NCI-H1436 treated with DMSO at 0.1 percent for 48 hours (cell line): ENCODE measurements around the gene PCDHGC3.
"Not testable (repeated sequence)": the region's sequence is repeated elsewhere in the genome, so short reads cannot be mapped to it uniquely, and the experiment has no call there.

Experiments used
- DNase-seq: peaks from one replicate; lab custom pipeline; 2025; lab: John Stamatoyannopoulos, UW

The PCDHGC3 gene

DNA sequence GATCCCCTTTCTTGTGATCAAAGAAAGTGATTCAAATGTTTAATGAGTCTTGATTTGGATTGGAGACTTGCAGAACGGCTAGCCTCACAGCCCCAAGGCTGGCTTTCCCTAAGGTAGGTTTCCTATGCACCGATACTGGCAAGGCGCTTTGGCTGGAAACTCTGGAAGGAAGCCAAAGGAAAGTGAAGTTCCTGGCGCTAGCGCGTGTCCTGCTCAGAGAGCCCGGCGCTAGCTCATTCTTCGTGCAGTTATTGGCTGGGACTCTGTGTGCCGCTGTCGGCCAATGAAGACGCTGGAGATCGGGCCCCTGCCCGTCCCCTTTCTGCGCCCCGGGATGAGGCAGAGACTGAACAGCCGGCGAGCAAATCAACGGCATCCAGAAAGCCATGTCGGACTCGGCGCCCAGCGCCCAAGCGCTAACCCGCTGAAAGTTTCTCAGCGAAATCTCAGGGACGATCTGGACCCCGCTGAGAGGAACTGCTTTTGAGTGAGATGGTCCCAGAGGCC lies at the start of gene PCDHGC3:
Gene PCDHGC3 (plus strand): TSS at position 342 of the 507 bp plus-strand sequence. CDS start 151 bp downstream, at position 493.
- DNase-seq, result peak; percentile 38

DNA sequence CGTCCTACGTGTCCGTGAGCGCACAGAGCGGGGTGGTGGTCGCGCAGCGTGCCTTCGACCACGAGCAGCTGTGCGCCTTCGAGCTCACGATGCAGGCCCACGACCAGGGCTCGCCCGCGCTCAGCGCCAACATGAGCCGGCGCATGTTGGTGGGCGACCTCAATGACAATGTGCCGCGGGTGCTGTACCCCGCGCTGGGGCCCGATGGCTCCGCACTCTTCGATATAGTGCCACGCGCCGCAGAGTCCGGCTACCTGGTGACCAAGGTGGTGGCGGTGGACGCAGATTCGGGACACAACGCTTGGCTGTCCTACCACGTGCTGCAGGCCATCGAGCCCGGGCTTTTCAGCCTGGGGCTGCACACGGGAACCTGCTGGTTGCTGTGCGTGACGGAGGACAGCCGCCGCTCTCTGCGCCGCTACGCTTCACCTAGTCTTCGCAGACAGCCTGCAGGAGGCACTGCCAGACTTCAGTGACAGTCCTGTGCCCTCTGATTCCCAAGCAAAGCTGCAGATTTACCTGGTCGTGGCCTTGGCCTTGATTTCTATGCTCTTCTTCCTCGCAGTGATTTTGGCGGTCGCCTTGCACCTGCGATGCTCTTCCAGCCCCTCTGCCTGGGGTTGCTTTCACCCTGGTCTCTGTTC lies 47.9 kb upstream of the PCDHGC3 start:
- no peak for DNase-seq

DNA sequence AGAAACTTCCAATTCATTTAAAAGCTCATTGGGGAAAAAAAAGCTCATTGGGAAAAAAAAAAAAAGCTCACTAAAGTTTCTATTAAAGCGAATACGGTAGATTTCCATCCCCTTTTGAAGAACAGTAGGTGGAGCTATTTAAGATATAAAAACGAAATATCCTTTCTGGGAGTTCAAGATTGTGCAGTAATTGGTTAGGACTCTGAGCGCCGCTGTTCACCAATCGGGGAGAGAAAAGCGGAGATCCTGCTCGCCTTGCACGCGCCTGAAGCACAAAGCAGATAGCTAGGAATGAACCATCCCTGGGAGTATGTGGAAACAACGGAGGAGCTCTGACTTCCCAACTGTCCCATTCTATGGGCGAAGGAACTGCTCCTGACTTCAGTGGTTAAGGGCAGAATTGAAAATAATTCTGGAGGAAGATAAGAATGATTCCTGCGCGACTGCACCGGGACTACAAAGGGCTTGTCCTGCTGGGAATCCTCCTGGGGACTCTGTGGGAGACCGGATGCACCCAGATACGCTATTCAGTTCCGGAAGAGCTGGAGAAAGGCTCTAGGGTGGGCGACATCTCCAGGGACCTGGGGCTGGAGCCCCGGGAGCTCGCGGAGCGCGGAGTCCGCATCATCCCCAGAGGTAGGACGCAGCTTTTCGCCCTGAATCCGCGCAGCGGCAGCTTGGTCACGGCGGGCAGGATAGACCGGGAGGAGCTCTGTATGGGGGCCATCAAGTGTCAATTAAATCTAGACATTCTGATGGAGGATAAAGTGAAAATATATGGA lies 45.2 kb upstream of the PCDHGC3 start, which contains the start of gene PCDHGA12:
Gene PCDHGA12 (plus strand): TSS at position 176 of the 782 bp plus-strand sequence. CDS start 253 bp downstream, at position 429.
- DNase-seq, result no peak

DNA sequence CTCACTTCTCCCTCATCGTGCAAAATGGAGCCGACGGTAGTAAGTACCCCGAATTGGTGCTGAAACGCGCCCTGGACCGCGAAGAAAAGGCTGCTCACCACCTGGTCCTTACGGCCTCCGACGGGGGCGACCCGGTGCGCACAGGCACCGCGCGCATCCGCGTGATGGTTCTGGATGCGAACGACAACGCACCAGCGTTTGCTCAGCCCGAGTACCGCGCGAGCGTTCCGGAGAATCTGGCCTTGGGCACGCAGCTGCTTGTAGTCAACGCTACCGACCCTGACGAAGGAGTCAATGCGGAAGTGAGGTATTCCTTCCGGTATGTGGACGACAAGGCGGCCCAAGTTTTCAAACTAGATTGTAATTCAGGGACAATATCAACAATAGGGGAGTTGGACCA lies 44.5 kb upstream of the PCDHGC3 start:
- DNase-seq, result no peak

DNA sequence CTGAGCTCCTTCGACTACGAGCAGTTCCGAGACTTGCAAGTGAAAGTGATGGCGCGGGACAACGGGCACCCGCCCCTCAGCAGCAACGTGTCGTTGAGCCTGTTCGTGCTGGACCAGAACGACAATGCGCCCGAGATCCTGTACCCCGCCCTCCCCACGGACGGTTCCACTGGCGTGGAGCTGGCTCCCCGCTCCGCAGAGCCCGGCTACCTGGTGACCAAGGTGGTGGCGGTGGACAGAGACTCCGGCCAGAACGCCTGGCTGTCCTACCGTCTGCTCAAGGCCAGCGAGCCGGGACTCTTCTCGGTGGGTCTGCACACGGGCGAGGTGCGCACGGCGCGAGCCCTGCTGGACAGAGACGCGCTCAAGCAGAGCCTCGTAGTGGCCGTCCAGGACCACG lies 43.5 kb upstream of the PCDHGC3 start:
- not testable (repeated sequence) for DNase-seq

DNA sequence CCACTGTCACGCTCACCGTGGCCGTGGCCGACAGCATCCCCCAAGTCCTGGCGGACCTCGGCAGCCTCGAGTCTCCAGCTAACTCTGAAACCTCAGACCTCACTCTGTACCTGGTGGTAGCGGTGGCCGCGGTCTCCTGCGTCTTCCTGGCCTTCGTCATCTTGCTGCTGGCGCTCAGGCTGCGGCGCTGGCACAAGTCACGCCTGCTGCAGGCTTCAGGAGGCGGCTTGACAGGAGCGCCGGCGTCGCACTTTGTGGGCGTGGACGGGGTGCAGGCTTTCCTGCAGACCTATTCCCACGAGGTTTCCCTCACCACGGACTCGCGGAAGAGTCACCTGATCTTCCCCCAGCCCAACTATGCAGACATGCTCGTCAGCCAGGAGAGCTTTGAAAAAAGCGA lies 43.0 kb upstream of the PCDHGC3 start:
- DNase-seq, result not testable (repeated sequence)

DNA sequence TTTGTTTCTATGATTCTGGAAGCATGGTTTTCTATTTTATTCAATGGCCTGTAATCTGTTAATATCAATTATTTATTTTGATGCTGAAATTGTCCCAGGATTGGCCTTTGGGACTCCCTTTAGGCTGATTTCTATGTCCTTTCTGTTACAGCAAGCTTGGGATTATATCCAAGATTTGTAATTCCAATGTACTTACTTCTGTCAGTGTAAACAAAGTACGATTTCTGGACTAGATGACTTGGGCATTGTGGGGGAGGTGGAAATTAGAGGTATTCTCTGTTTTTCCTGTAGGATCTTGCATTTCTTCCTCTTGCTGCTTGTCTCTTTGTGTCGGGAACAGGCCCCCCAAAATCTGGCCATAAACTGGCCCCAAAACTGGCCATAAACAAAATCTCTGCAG lies 41.8 kb upstream of the PCDHGC3 start:
- DNase-seq, result no peak

DNA sequence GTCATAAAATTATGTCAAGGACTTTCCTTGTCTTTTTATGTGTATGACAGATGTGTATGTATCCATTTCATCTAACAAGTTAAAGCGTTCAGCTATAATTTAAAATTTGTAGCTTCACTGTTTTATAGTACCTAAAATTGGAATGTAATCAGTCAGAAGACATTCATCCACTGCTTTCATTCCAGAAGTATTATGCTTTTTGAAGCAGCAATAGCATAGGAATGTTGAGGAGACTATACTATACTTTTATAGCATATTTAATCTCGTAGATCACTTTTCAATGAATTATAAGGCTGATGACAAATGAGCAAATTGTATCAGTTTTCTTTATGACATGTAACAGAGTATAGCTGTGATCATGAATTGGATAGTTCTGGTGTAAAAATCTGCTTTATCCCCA lies 38.5 kb upstream of the PCDHGC3 start:
- DNase-seq, result no peak

DNA sequence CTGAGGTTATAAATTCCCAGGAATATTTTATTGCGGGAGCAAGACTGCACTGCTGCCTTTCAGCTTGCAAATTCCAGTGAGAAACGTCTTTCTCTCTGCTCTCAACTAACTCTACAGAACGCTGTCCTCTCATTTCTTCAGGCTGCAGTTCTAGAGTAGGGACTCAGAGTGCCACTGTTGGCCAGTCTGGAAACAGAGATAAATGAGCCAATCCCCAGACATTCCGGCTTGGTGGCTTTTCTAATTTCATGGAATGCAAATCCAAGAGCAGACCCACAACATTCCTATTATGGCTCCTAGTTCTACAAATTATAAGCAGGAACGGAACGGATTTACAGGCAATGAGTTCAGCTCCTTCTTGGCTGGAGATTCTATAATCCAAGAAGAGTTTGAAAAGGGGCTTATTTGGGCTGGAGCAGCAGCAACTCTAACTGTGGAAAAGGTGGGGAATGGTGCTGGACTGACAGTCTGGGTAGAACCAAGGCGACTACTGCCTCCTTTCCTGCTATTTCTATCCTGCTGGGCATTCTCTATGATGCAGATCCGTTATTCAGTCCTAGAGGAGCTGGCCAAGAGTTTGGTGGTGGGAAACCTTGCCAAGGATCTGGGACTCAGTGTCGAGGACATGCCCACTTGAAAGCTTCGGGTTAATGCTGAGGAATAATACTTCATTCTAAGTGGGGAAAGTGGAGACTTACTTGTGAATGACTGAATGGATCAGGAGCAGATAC lies 36.2 kb upstream of the PCDHGC3 start:
- no peak for DNase-seq

DNA sequence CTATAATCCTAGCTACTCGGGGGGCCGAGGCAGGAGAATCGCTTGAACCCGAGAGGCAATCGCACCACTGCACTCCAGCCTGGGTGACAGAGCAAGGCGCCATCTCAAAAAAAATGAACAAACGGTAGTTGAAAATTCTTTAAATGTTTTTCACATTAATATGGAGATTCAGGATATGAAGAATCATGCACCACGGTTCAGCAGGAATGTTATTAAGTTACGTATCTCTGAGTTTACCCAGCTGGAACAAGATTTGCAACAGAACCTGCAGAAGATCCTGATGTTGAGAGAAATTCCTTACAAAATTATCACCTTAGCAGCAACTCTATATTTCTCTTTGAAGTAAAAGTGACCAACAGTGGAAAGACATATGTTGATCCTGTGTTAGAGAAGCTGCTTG lies 35.4 kb upstream of the PCDHGC3 start:
- DNase-seq, result no peak

DNA sequence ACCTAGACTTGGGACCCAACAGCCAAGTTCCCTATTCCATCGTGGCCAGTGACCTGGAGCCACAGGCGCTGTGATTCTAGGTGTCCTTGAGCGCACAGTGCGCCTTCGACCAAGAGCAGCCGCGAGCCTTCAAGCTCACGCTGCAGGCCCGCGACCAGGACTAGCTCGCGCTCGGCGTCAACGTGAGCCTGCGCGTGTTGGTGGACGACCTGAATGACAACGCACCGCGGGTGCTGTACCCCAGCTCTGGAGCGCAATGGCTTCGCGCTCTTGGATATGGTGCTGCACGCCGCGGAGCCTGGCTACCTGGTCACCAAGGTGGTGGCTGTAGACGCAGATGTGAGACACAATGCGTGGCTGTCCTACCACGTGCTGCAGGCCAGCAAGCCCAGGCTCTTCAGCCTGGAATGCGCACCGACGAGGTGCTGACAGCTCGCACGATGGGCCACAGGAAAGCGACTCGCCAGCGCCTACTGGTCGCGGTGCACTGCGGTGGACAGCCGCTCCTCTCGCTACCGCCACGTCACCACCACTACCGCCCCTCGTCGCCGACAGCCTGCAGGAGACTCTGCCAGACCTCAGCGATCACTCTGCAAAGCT lies 34.1 kb upstream of the PCDHGC3 start:
- no peak for DNase-seq

DNA sequence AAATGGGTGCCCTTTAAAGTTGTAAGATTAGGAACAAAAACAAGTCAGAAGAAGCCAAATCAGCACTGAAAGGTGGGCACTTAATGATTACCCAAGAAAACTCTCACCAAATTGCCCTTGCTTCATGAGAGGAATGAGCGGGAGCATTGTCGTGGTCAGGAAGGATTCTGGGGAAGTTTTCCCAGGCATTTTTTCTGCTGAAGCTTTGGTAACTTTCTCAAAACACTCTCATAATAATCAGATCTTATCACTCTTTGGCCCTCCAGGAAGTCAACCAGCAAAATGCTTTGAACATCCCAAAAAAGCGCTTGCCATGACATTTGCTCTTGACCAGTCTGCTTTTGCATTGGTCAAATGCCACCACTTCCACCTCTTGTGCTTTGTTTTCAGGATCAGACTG lies 10.4 kb upstream of the PCDHGC3 start:
- no peak for DNase-seq

DNA sequence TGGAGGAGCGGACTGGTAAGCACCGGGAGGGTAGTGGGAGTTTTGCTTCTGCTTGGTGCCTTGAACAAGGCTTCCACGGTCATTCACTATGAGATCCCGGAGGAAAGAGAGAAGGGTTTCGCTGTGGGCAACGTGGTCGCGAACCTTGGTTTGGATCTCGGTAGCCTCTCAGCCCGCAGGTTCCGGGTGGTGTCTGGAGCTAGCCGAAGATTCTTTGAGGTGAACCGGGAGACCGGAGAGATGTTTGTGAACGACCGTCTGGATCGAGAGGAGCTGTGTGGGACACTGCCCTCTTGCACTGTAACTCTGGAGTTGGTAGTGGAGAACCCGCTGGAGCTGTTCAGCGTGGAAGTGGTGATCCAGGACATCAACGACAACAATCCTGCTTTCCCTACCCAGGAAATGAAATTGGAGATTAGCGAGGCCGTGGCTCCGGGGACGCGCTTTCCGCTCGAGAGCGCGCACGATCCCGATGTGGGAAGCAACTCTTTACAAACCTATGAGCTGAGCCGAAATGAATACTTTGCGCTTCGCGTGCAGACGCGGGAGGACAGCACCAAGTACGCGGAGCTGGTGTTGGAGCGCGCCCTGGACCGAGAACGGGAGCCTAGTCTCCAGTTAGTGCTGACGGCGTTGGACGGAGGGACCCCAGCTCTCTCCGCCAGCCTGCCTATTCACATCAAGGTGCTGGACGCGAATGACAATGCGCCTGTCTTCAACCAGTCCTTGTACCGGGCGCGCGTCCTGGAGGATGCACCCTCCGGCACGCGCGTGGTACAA lies 556 bp downstream of the PCDHGC3 start:
- DNase-seq, result no peak

DNA sequence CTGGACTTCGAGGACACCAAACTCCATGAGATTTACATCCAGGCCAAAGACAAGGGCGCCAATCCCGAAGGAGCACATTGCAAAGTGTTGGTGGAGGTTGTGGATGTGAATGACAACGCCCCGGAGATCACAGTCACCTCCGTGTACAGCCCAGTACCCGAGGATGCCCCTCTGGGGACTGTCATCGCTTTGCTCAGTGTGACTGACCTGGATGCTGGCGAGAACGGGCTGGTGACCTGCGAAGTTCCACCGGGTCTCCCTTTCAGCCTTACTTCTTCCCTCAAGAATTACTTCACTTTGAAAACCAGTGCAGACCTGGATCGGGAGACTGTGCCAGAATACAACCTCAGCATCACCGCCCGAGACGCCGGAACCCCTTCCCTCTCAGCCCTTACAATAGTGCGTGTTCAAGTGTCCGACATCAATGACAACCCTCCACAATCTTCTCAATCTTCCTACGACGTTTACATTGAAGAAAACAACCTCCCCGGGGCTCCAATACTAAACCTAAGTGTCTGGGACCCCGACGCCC lies 1.3 kb downstream of the PCDHGC3 start:
- no peak for DNase-seq

DNA sequence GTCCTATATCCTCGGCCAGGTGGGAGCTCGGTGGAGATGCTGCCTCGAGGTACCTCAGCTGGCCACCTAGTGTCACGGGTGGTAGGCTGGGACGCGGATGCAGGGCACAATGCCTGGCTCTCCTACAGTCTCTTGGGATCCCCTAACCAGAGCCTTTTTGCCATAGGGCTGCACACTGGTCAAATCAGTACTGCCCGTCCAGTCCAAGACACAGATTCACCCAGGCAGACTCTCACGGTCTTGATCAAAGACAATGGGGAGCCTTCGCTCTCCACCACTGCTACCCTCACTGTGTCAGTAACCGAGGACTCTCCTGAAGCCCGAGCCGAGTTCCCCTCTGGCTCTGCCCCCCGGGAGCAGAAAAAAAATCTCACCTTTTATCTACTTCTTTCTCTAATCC lies 2.0 kb downstream of the PCDHGC3 start:
- no peak for DNase-seq

DNA sequence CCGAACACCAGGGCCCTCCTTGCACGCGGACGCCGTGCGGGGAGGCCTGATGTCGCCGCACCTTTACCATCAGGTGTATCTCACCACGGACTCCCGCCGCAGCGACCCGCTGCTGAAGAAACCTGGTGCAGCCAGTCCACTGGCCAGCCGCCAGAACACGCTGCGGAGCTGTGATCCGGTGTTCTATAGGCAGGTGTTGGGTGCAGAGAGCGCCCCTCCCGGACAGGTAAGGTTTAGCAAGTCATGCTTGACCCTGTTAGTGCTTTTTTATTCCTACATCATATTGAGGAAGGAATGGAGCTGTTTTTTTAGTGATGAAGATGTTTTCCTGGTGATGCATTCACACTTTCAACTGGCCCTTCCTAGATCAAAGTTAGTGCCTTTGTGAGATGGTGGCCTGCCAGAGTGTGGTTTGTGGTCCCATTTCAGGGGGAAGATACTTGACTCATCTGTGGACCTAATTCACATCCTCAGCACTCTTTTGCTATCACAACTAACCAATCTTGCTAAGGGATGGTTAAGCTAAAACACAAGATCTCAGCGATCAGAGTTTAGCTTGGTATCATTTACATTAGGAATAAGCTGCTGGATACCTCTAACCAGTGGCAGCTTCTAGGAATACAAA lies 2.7 kb downstream of the PCDHGC3 start:
- no peak for DNase-seq

DNA sequence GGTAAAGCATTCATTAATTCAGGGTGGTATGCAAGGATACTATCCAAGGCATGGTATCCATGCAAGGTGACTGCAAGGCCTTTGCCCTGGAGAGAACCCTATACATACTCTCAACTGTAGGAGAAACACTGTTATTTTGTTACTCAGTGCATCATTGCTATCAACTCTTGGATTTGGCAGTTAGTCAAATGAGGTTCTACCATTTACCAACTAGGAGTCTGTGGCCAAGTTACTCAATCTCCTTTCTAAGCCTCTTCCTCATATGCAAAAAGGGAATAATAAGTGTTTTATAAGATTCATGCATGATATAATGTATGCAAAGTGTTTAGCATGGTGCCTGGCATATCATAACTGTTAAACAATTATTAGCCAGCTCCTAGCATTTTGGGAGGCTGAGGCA lies 4.0 kb downstream of the PCDHGC3 start:
- DNase-seq, result no peak

DNA sequence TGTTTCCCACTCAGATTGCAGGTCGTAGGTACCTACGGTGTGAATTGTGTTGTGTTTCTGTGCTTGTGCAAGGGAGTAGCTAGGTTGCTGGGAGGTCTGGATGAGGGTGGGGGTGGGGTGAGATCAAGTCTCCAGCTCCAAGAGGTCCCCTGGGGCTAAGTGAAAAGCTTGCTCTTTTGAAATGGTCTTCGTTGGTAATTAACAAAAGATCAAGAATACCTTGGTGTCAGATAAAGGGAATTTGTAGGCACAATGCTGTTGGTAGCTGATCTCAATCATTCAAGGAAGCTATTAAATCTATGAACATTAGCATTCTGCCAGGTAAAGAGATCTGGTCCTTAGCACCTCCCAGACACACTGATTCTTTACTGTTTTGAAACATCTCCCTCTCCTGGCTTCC lies 8.1 kb downstream of the PCDHGC3 start:
- DNase-seq, result no peak

DNA sequence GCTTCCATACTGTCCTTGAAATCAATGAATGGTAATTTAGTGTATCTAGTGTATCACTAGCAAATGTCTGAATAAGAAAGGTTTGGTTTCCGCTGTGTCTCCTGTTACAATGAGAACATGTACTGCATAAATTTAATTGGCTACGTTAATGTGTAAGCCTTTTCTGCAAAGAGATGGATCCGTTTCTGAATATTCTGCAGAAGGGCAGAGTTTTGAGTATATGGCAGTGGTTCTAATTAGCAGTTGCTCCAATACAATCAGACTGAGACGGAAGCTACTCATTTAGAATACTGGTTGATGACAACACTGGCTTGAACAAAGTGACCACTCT lies 8.5 kb downstream of the PCDHGC3 start:
- DNase-seq, result no peak

DNA sequence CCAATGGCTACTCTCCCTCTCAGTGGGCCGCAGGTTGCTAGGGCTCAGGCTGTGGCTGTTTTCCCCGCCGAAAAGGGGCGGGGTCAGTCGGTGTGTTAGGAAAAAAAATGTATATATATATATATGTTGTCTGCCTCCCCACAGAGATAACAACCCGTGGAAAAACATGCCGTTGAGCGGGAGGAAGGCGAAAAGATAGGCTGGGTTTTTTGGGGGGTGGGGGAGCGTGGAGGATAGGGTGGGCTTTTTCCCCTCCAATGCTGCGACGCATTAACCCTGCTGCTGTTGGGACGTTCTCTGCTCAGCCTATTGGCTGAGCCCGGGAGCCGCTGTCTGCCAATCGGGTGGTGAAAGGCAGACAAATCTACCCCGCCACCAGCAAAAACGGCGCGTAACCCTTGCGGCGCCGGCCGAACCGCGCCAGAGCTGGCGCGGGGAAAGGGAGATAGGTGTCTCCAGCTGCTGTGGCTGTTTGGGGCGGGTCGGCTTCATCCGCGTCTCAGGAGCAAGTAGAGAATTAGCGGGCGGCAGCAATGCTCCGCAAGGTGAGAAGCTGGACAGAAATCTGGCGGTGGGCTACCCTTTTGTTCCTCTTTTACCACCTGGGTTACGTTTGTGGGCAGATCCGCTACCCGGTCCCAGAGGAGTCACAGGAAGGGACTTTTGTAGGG lies 9.0 kb downstream of the PCDHGC3 start, which contains the start of gene PCDHGC4:
Gene PCDHGC4 (plus strand): TSS at position 390 of the 671 bp plus-strand sequence. CDS start 144 bp downstream, at position 534.
- peak; percentile 26 for DNase-seq
